NCI-H2227 (cell line): ENCODE data around the gene CFAP299.

Experiments used
- DNase-seq: peaks from one replicate; lab custom pipeline; 2025; ENCODE audit not compliant: unreplicated experiment; lab: John Stamatoyannopoulos, UW

The CFAP299 gene

GRCh38 chr4:80387390-80388283, 52.1 kb downstream of the CFAP299 start:
- no peak for DNase-seq

DNA sequence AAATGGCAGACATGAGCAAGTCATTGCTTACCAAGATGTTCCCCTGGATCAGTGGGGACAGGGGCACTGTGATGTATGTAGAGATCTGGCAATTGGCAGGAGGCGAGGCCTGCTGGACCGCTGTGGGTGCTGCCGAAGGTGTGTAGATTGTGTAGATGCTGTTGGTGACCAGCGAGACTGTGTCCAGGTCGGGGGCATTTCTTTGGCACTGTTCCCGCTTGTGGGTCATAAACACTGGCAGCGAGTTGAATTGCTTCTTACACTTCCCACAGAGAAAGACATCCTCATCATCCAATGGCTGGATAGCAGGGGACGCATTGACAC, 52.7 kb downstream of the CFAP299 start:
- DNase-seq, result no peak

- DNase-seq, result no peak
These were observed 54.6 kb downstream of the CFAP299 start for GRCh38 chr4:80390178-80390577.

DNA sequence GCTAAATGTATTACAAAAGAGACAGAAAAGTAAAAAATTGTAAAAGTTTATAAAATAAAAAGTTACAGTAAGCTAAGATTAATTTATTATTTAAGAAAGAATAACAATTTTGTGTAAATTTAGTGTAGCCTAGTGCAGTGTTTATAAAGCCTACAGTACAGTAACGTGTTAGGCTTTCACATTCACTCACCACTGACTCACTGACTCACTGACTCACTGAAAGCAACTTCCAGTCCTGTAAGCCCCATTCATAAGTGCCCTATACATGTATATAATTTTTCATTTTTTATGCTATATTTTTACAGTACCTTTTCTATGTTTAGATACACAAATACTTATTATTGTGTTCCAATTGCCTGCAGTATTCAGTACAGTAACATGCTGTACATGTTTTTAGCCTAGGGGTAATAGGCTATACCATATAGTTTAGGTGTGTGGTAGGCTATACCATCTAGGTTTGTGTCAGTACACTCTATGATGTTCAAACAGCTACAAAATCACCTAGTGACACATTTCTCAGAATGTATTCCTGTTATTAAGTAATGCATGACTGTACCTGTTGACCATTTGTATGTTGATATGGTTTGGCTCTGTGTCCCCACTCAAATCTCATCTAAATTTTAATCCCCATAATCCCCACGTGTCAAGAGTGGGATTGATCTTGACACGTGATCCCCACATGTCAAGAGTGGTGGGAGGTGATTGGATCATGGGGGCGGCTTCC, 57.9 kb downstream of the CFAP299 start:
- DNase-seq, result no peak

GRCh38 chr4:80393970-80394250, 58.4 kb downstream of the CFAP299 start:
- no peak for DNase-seq

GRCh38 chr4:80407246-80407645, 71.7 kb downstream of the CFAP299 start:
- DNase-seq, result no peak

- DNase-seq, result no peak
These were observed 74.3 kb downstream of the CFAP299 start for GRCh38 chr4:80409809-80410208.

- DNase-seq, result no peak
These were observed 76.8 kb downstream of the CFAP299 start for GRCh38 chr4:80412322-80412721.

GRCh38 chr4:80413086-80413485, 77.6 kb downstream of the CFAP299 start:
- no peak for DNase-seq

GRCh38 chr4:80417019-80417418, 81.5 kb downstream of the CFAP299 start:
- no peak for DNase-seq

DNA sequence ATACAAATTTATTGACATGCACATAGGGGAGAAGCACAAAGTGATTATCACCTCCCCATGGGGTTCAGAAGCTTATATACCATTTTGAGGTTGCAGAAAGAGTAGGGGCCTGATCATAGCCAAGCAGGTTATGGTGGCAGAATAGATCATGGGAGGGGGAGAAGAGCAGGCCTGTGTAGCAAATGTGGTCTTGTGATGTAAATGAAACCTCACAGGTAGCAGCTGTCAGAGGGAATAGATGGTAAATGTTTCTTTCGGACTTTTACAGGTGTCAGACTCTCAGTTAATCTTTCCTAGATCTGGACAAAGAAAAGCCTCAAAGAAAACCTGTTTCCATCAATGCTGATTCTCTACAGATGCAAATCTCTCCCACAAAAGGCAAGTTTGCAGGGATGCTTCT, 84.4 kb downstream of the CFAP299 start:
- DNase-seq, result no peak

- no peak for DNase-seq
These were observed 85.1 kb downstream of the CFAP299 start for GRCh38 chr4:80420638-80421037.

DNA sequence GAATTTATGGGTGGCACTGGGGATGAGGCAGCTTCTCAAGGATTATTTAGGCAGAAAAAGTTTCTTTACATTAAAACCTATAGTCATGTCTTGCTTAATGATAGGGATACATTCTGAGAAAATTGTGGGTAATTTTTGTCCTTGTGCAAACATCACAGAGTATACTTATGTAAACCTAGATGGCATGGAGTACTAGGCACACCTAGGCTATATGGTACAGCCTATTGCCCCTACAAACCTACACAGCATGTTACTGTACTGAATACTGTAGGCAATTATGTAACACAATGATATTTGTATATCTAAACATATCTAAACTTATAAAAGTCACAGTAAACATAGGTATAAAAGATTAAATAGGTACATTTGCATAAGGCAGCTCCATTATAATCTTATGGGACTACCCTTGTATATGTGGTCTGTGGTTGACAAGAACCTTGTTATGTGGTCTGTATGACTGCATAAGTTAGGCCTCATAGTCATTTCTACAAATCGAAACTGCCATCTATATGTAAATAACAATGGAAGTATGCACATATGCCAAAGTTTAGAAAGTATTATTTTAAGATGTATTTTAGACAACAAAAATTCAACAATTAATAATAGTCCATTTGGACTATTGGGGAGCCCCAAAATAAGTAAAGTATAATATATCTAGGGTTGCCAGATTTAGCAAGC, 87.3 kb downstream of the CFAP299 start:
- no peak for DNase-seq

- no peak for DNase-seq
These were observed 88.2 kb downstream of the CFAP299 start for GRCh38 chr4:80423553-80424224.

- no peak for DNase-seq
These were observed 88.7 kb downstream of the CFAP299 start for GRCh38 chr4:80424225-80424581.

- DNase-seq, result no peak
These were observed 89.9 kb downstream of the CFAP299 start for GRCh38 chr4:80425124-80426100.

GRCh38 chr4:80431203-80431965, 95.9 kb downstream of the CFAP299 start:
- no peak for DNase-seq

- DNase-seq, result no peak
These were observed 98.7 kb downstream of the CFAP299 start for GRCh38 chr4:80434238-80434637.

- no peak for DNase-seq
These were observed 102.5 kb downstream of the CFAP299 start for GRCh38 chr4:80438016-80438415.
